22Rv1 (cell line): ENCODE measurements around the gene C5orf24.
A peak's percentile ranks its signal among the peaks of the same experiment; 100 is the strongest.

Experiments used
- CTCF ChIP-seq: fragments of 450-650 bp; IDR thresholded peaks from 2 replicates; pipeline ENCODE4 v1.5.1; 2017; ENCODE audit warnings: mild to moderate bottlenecking
- ZFX ChIP-seq: fragments of 450-650 bp; IDR thresholded peaks from 2 replicates; pipeline ENCODE4 v1.6.1; 2017; ENCODE audit warnings: antibody characterized with exemption, borderline replicate concordance

GRCh38 chr5:134905246-134905996 is 59.7 kb downstream of the C5orf24 start:
- TF ChIP-seq CTCF (peak; percentile 84), ZFX (no peak)
